Ishikawa (cell line): ENCODE data around the gene RFTN1.

Source experiments
- CEBPB ChIP-seq: IDR thresholded peaks from 2 replicates; pipeline ENCODE4 v1.6.1; 2012
- CREB1 ChIP-seq: IDR thresholded peaks from 2 replicates; pipeline ENCODE4 v1.6.1; 2012; ENCODE audit warnings: low read depth
- EGR1 ChIP-seq: IDR thresholded peaks from 2 replicates; pipeline ENCODE4 v1.6.1; 2012
- EP300 ChIP-seq: IDR thresholded peaks from 2 replicates; pipeline ENCODE4 v1.6.1; 2012; ENCODE audit warnings: borderline replicate concordance
- FOXM1 ChIP-seq: IDR thresholded peaks from 2 replicates; pipeline ENCODE4 v1.6.1; 2012; ENCODE audit warnings: low read depth, borderline replicate concordance
- MAX ChIP-seq: IDR thresholded peaks from 2 replicates; pipeline ENCODE4 v1.6.1; 2012
- NFIC ChIP-seq: IDR thresholded peaks from 2 replicates; pipeline ENCODE4 v1.6.1; 2012
- RAD21 ChIP-seq: IDR thresholded peaks from 2 replicates; pipeline ENCODE4 v1.6.1; 2012; ENCODE audit warnings: low read depth
- TAF1 ChIP-seq: IDR thresholded peaks from 2 replicates; pipeline ENCODE4 v1.6.1; 2012; ENCODE audit warnings: low read depth, mild to moderate bottlenecking
- TCF12 ChIP-seq: IDR thresholded peaks from 2 replicates; pipeline ENCODE4 v1.6.1; 2012; ENCODE audit warnings: low read depth
- TEAD4 ChIP-seq: IDR thresholded peaks from 2 replicates; pipeline ENCODE4 v1.6.1; 2012
- YY1 ChIP-seq: IDR thresholded peaks from 2 replicates; pipeline ENCODE4 v1.6.1; 2012; ENCODE audit warnings: low read depth
- ZBTB7A ChIP-seq: IDR thresholded peaks from 2 replicates; pipeline ENCODE4 v1.6.1; 2012; ENCODE audit warnings: low read depth
- TF ChIP-seq, protein P1 (sequence below): IDR thresholded peaks from 2 replicates; pipeline ENCODE4 v1.6.1; 2012; ENCODE audit warnings: low read depth, mild to moderate bottlenecking
- TF ChIP-seq, protein P2 (sequence below): IDR thresholded peaks from 2 replicates; pipeline ENCODE4 v1.6.1; 2012

Gene RFTN1

DNA sequence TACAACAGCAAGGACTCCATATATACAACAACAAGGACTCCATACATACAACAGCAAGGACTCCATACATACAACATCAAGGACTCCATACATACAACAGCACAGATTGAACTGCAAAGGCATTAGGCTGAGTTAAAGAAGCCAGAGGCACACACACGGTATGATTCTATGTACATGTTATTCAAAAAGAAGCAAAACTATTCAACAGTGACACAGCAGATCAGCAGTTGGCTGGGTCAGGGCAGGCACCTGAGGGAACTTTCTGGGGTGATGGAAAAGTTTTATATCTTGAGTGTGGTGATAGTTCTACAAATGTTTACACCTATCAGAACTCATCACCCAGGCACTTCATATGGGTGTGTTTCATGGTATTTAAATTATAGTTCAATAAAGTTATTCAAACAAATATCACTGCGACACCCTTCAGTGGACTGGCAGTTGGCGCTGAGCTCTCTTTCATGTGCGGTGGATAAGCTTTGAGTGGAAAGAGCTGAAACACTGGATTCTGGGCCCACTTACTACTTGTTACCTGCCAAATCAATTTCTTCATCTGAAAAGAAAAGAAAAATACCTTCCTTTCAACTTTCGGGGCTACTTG, 28.0 kb downstream of the RFTN1 start:
- TF ChIP-seq YY1 (no peak), RAD21 (no peak), TCF12 (no peak), EP300 (no peak), FOXM1 (no peak), MAX (no peak)
- TF ChIP-seq, protein P1, sequence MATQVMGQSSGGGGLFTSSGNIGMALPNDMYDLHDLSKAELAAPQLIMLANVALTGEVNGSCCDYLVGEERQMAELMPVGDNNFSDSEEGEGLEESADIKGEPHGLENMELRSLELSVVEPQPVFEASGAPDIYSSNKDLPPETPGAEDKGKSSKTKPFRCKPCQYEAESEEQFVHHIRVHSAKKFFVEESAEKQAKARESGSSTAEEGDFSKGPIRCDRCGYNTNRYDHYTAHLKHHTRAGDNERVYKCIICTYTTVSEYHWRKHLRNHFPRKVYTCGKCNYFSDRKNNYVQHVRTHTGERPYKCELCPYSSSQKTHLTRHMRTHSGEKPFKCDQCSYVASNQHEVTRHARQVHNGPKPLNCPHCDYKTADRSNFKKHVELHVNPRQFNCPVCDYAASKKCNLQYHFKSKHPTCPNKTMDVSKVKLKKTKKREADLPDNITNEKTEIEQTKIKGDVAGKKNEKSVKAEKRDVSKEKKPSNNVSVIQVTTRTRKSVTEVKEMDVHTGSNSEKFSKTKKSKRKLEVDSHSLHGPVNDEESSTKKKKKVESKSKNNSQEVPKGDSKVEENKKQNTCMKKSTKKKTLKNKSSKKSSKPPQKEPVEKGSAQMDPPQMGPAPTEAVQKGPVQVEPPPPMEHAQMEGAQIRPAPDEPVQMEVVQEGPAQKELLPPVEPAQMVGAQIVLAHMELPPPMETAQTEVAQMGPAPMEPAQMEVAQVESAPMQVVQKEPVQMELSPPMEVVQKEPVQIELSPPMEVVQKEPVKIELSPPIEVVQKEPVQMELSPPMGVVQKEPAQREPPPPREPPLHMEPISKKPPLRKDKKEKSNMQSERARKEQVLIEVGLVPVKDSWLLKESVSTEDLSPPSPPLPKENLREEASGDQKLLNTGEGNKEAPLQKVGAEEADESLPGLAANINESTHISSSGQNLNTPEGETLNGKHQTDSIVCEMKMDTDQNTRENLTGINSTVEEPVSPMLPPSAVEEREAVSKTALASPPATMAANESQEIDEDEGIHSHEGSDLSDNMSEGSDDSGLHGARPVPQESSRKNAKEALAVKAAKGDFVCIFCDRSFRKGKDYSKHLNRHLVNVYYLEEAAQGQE: no peak

GRCh38 chr3:16484984-16485383, 28.5 kb downstream of the RFTN1 start:
- TF ChIP-seq, protein P2, sequence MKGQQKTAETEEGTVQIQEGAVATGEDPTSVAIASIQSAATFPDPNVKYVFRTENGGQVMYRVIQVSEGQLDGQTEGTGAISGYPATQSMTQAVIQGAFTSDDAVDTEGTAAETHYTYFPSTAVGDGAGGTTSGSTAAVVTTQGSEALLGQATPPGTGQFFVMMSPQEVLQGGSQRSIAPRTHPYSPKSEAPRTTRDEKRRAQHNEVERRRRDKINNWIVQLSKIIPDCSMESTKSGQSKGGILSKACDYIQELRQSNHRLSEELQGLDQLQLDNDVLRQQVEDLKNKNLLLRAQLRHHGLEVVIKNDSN: no peak
- no peak for TF ChIP-seq TEAD4
- TF ChIP-seq CREB1: no peak
- no peak for TF ChIP-seq YY1
- TF ChIP-seq TAF1: no peak
- TF ChIP-seq EGR1: no peak

- no peak for TF ChIP-seq NFIC
- TF ChIP-seq CEBPB: peak; percentile 83
- no peak for TF ChIP-seq RAD21
- no peak for TF ChIP-seq YY1
- TF ChIP-seq FOXM1: no peak
These were observed 29.3 kb downstream of the RFTN1 start for GRCh38 chr3:16484216-16484615.

- TF ChIP-seq CREB1 (no peak), EP300 (no peak), TCF12 (no peak)
These were observed 30.5 kb downstream of the RFTN1 start for GRCh38 chr3:16482770-16483531.

- TF ChIP-seq MAX: no peak
- no peak for TF ChIP-seq TEAD4
- TF ChIP-seq NFIC: no peak
- no peak for TF ChIP-seq EGR1
- TF ChIP-seq, protein P1: no peak
- no peak for TF ChIP-seq EP300
- TF ChIP-seq, protein P2: no peak
- no peak for TF ChIP-seq YY1
- no peak for TF ChIP-seq RAD21
- no peak for TF ChIP-seq TAF1
- no peak for TF ChIP-seq CREB1
These were observed 31.2 kb downstream of the RFTN1 start for GRCh38 chr3:16482194-16482769.

DNA sequence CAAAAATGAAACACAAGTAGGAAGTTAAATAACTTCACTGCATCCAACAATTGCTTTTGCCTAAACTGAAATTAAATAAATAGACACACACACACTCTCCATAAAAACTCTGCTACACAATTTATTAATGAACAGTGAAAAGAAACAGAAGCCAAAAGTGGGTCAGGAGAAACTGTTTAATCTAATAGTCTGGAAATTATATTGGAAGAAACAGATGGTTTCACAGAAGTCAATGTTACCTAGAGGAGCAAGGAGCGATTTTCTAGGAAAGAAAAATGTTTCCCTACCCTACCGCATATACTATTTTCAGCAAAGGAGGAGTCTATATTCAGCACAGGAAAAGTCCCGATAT, 32.0 kb downstream of the RFTN1 start:
- TF ChIP-seq CREB1 (no peak), MAX (no peak), FOXM1 (no peak), YY1 (no peak), ZBTB7A (no peak), CEBPB (no peak), EGR1 (no peak), RAD21 (no peak), TCF12 (no peak)
- TF ChIP-seq, protein P2: no peak
